Stimulated activated CD8-positive, alpha-beta memory T cell treated with anti-CD3 and anti-CD28 coated beads, Interleukin-7, amount 100 ng/mL, for 1 hour (primary cell): ENCODE data around the gene ARHGAP26.

Source experiments
- DNase-seq, 2 donors: peaks; one replicate each; pipeline ENCODE4 v3.0.0-alpha.2; 2020; ENCODE audit warnings: low read depth in 2 of 2

Gene ARHGAP26

DNA sequence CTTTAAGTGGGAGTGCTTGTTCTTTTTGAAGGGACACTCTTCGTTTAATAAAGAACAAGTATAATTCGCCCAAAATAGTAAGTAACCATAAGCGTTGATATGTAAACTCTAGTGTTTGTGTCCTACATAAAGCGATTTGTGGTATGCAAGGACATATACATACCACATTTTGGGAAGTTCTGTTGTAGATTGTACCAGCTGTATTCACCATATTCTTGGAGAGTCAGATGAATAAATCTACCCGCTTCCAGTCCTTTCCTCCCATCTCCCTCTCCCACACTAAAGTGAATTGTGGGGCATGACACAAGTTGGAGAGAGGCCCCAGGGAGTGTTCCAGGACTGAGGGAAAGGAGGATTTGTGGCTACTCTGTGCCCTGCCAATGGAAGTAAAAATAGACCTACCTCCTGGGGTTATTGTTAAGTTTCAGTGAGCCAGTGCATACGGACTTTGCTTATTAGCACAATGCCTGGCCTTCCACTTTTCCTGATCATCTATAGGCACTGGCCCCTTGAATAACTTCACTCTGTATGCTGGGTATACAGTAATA lies 40.6 kb downstream of the ARHGAP26 start:
- no peak for DNase-seq

GRCh38 chr5:142811866-142812557 lies 41.8 kb downstream of the ARHGAP26 start:
- no peak for DNase-seq

GRCh38 chr5:142813220-142813619 lies 43.0 kb downstream of the ARHGAP26 start:
- DNase-seq: no peak

- DNase-seq: no peak
Measured at GRCh38 chr5:142814122-142814521, 43.9 kb downstream of the ARHGAP26 start.

GRCh38 chr5:142815469-142815868 lies 45.3 kb downstream of the ARHGAP26 start:
- no peak for DNase-seq

DNA sequence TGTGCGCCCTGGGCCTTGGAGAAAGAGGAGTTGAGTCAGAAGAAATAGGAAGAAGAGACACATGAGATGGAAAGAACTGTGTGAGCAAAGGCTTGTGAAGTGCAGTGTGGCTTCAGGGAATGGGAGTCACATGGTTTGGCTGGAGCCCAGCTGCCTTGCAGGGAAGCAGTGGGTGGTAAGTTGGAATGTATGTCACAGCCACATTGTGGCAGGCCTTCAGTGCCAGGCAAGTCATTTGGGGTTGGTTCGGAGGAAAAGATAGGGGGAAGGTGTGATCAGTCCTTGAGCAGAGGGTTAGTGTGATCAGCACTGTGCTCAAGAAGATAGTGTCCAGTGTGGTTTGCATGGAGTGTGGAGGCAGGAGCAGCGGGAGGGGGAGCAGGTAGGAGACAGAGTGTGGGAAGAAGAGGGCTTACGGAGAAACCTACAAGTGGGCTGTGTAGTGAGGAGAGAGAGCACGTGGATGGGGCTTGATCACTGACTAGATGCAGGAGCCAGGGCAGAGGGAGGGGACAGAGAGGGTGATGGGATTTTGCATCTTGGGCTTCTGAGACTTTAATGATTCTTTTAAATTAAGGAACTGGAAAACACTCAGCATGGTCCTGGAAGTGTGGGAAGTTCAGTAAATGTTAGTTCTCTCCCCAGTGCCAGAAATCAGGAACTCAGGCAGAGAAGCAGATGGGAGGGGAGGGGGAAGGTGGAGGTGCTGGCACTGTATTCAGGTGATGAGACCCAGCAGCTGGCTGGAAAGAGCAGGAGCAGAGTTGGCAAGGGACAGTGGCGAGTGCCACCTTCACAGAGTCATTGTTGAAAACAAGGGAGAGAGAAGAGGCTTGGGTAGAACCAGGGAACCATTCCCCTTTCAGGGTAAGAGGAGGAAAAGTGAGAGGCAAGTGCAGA lies 46.6 kb downstream of the ARHGAP26 start:
- no peak for DNase-seq

DNA sequence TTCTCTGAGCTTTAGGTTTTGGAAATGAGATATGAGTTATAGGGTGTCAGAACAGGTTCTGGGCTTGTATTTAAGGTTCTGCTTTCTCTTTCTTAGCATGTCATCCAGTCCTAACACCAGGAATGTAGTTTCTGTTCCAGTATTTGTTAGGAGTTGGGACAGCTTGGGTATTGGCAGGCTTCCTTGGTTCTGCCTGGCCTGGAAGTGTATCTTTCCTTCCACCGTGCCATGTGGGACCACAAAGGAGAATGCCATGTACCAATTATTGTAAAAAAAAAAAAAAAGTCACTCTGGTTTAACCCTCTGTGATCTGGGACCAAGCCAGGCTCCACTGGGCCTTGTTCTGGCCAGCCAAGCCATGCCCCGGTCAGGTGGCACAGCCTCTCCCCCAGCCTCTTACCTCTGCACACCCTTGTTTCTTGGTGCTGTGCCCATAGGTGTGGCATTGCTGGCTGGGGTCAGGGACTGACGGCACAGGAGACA lies 47.8 kb downstream of the ARHGAP26 start:
- no peak for DNase-seq

GRCh38 chr5:142819292-142819691 lies 49.1 kb downstream of the ARHGAP26 start:
- no peak for DNase-seq

GRCh38 chr5:142819825-142820224 lies 49.6 kb downstream of the ARHGAP26 start:
- DNase-seq: no peak

GRCh38 chr5:142820447-142820846 lies 50.3 kb downstream of the ARHGAP26 start:
- no peak for DNase-seq

DNA sequence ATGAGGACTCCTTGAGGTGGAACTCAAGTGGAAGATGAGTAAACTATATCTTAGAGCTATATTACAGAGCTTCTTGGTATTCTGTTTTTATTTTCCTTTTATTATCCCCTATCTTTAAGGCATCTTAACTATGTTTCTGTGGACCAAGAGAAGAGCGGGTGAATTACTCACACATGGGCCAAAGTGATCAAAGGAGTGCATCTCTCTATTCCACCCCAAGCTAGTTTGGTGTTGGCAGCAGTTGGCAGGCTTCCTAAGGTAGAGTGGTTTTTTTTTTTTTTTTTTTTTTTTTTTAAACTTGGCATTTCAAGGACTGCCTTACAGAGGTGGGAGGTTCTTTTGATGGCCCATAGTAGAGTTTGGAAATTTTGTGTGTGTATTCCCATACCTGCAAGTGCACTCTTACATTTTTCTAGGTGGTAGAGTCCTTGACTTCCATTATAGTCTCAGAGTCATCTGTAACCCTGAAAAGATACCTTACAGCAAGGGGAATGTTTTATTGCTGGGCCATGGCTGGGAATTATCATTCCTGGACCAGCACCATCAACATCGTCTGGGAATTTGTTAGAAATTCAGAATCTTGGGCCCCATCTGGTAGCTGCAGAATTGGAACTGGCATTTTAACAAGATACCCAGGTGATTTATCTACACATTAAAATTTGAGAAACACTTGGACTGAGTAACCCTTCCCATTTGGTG lies 51.0 kb downstream of the ARHGAP26 start:
- no peak for DNase-seq

DNA sequence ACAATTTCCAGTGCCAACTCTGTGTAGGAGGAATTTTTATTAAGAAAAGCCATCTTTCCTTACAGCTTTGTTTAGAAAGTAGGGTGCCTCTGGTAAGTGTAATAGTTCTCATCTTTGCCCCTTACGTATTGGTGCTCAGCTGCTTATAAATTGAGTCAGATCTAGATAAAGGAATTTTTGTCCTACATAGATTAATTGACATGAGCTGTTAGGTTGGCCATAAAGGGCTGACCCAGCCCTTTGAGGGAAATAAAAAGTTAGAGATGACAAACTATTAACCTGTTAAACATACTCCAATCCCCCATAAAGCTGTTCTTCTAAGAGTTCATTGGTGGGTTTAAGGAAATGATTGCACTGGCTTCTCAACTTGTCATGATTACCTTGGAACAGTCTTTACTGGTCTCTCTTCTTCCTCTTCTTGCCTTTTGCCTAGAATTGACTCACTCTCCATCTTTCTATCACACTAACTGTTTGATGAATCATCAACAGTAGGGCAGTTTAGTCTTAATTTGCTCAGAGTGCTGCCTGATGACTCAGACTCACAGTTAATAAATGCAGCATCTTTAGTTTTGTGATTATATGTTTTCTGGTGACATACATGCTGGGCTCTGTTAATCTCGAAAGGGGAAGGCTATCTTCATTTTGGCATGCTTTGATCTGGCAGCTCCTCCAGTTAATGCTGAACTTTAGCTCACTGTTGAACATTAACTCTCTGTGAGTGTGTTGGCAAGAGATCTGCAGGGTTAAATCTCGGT lies 51.7 kb downstream of the ARHGAP26 start:
- DNase-seq: no peak

DNA sequence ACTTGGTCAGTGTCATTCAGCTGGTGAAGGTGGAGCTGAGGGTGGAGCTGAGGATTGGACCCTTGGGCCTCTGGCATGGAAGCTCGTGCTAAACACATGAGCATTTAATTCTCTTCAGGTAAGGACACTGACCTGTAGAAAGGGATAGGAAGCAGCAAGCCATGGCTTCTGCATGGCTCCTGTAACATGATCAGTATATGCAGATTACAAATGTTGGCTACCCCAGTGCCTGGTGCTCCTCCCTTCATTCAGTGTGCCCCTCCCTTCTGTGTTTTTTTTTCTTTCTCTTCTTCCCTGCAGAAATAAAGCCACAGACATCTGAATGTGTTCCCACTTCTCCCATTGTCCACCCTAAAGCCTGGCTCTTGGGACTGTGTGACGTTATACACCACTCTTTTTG lies 52.9 kb downstream of the ARHGAP26 start:
- DNase-seq: no peak

GRCh38 chr5:142823806-142824205 lies 53.6 kb downstream of the ARHGAP26 start:
- no peak for DNase-seq

DNA sequence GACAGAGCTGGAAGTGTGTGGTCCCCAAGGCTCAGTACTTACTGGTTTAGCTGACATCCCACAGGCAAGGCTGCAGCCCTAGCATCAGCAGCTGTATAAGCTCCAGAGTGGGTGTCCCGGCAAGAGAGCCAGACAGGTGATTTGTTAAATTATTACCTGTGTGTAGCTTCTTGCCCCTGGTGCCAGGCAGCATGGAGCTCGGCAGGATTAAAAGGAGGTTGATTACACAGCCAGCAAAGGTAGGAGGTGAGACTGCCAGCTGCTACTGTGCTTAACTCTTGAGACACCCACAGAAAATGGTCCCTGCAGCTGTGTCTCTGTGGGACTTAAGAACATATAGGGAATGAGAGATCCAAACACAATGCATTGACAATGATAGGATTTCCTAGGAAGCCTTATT lies 54.2 kb downstream of the ARHGAP26 start:
- DNase-seq: no peak

DNA sequence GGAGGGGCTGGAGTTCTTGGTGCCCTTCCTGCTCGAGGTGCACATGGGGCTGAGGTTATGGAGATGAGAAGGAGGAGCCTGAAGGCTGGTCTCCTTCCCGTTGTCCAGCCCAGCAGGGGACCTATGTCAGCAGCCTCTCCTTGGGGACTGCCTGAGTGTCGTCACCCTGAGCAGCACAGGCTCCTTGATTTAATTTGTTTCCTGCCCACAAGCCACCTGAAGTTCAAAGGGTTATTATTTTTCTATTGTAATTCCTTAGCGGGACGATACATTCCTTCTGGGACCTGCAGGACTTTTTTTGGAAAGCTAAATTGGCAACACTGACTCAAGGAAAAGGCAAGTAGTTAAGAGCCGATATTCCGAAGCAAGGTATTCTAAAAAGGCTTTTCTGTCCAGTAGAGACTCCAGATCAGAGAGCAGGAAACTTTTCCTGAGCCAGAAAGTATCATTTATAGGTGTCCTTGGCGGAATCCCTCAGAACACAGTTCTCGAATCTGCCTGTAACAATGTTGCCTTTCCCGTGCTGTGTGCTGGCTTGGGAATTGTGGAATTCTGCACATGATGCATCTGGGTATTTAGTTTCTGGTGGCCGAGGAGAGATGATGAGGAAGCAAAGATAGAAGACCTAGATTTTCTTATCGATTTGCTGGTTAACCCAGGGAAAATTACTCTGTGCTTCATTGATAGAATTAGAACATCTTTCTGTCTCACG lies 55.4 kb downstream of the ARHGAP26 start:
- DNase-seq: no peak

DNA sequence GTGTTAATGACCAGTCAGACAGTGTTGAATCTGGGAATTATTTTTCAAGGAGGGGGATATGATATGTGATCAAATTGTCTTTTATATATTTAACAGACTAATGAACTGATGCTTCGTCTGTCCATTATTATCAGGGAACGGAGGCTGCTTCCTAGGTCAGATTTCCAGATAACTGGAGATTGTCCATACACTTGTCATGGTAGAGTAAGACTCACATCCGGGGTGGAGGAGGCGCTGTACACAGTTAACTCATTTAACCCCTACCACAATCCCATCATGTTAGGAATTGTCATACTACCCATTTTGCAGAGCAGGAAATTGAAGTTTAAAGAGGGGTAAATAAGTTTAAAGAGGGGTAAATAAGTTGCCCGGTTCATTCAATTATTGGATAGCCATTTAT lies 55.9 kb downstream of the ARHGAP26 start:
- no peak for DNase-seq

DNA sequence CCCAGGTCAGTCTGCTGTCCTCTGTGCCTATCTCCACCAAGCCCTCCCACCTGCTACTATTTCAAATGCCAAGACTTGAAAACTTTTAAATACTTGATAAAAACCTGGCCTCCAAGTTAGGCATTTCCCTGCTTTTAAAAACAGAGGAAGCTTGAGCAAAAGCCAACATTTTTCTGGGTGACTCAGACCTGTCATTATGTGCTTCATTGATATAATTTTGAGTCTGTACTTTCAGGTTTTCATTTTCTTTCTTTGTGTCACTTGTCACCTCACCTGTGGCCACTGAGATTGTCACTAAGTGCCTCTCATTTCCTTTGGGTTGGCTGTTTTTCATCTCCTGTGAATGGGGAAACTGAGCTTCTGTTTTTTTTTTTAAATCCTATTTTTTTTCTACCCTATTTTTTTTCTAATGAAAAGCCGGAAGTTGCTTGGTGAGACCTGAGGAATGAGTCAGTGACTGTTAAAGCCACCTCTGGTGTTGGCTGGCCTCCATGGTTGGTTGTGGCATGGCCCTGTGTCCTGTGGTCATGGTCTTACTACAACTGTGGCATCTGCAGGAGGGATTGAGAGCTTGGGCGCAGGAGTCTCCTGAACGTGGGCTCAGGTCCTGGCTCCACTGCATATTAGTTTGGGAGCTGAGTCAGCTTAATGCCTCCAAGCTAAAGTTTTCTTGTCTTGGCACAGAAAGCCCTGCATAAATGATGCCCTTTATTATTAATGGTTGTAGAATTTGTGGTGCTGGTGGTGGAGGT lies 56.7 kb downstream of the ARHGAP26 start:
- DNase-seq: no peak

DNA sequence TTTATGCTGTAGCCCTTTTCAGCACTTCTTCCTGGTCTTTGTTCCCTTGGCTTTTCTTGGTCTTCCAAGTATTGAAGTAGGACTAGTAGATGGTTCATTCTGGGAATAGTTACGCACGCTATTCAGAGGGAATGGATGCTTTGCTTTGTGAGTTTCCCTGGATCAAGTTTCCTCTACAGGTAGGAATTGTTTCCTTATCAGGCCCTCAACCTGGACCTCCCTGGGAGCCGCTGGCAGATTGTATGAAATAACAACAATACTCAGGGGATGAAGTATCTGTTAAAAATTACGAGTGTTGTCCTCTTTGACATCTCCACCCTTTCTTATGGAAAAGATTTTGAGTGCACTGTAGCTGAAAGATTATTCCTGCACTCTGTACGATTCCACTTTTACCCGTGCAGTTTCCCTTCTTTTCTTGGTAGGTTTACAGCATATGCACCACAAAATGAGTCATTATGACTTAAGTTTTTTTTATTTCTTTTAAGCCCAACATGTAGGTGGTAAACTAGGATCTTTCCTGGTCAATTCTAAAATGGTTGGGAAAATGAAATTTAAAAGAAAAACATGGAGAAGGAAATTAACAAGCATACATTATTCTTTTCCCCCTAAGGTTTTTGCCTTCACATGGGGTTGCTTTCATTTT lies 57.9 kb downstream of the ARHGAP26 start:
- DNase-seq: no peak
